ENCODE data around the gene NLK.
A peak's percentile ranks its signal among the peaks of the same experiment; 100 is the strongest.
"Not testable (repeated sequence)": the region's sequence is repeated elsewhere in the genome, so short reads cannot be mapped to it uniquely, and the experiment has no call there.

NLK gene

DNA sequence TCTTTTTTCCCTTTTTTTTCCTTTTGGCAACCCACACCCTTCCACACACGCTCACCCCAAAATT is at the start of gene NLK:
NLK (plus strand) TSS at position 21 of the 64 bp plus-strand sequence. CDS start 197 bp downstream, outside the sequence.
- DNase-seq, result no peak

DNA sequence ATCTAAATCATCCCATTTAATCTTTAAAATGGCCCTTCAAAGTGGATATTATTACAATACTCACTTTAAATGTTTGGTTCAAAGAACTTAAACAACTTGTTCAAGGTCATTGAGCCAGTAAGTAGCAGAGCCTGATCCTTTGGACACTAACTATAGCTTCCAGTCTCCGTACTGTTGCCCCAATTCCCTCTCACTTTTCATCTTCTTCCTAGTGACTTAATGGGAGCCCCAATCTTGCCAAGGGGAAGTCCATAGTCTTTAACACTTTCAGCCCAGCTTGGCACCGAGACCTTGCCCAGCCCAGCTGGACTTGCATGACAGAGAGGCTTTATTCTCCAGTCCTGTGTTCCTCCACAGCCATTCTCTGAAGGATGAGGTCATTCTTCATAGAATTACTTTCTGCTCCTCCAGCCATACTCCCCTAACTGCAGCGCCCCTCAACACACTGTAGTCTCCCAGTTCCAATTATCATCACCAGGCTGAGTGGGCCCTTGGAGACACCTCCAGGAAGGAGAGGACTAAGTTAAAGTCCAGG is 49.2 kb upstream of the NLK start:
- no peak for DNase-seq

DNA sequence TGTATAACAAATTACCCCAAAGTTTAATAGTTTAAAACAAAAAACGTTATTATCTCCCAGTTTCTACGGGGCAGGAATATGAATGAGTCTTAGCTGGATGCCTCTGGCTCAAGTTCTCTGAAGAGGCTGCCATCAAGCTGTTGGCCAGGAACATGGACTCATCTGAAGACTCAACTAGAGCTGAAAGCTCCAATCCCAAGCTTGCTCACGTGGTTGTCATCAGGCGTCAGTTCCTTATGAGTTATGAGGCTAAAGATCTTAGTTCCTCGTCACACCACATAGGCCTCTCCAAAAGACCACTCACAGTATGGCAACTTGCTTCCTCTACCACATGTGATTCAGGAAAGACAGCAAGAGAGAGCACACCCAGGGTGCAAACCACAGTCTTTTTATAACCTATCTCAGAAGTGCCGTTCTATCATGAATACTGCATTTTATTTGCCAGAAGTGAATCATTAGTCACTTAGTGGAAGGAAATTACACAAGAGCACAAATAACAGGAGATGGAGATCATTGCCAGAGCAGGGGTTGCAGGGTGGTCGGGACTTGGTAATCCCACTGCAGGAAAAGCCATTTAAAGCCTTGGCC is 48.7 kb upstream of the NLK start:
- no peak for DNase-seq

DNA sequence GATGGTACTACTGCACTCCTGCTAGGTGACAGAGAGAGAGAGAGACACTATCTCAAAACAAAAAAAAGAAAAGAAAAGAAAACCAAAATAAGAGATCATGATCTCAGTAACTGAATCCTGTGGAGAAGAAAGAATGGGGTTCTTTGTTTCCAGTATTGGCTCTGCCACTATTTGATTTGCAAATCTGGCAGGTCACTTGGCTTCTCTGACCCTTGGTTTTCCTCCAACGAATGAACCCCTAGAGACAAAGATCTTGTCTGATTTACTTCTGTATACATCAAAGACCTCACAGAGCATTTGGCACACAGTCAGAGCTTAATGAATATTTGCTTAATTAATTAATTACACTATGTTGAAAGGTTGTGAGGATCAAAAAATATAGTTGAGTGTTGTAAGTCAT is 47.9 kb upstream of the NLK start:
- no peak for DNase-seq

DNA sequence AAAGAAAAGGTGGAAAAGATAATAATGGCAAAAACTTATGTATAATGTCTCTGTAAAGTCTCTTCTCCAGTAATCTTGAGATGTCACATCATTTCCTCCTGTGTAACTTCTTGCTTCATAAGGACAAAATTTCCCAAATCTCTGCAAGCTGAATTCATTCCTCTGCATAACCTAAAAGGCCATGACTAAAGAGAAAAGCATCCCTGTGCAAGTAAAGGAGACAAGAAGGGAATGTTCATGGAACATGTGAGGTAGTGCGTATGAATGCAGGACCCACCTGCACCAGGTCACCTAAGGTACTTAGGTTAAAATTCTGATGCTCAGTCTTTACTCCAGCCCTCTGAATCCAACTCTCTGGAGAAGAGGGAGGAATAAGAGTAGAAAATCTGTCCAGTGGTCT is 46.9 kb upstream of the NLK start:
- no peak for DNase-seq

DNA sequence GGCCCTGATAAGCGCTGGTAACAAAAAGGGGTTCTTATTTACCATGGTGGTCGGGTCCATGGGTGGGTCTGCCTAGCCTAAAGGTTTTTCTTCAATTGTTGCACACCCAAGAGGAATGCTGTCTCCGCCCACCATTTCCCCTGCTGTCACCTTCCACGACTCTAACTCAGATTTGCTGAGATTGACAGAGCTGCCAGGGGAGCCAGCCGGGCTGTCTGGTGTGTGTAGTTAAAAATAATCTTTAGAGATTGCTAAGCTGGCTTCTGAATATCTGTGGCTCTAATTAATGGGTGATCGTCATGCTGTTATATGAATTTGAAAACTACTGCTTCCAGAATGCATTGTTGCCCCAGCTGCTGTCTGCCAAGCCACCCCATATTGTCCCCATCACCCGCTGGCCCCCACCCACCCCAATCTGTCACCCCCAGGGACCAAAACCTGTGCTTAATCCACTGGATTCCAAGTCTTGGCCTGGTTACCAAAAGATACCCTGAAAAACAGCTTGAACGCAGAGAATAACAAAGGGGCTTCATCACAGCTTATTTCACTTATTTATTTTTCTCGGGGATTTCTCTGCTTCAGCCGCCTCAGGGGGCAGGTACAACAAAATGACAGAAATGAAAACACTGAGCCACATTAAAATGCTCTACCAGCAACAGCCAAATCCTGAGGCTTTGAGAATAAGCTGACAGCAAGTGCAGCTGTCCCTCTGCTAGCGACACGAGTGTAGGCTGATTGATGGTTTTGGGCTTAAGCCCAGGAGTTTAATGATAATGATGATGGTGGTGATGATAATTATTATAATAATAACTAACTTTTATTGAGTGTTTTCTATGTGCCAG is 46.1 kb upstream of the NLK start:
- no peak for DNase-seq

DNA sequence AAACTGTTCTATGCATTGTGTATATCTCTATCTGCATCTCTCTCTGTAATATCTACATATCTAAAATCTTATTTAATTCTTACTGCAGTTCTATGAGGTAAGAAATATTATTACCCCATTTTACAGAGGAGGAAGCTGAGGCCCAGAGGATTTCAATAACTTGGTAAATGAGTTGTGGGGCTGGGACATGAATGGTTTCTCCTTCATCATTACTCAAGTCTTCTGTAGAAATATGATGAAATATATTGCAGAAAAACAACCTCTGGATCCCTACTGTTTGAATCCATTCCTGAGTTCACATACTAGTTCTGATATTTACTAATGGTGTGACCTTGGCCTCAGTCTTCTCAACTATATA is 45.5 kb upstream of the NLK start:
- DNase-seq, result no peak

DNA sequence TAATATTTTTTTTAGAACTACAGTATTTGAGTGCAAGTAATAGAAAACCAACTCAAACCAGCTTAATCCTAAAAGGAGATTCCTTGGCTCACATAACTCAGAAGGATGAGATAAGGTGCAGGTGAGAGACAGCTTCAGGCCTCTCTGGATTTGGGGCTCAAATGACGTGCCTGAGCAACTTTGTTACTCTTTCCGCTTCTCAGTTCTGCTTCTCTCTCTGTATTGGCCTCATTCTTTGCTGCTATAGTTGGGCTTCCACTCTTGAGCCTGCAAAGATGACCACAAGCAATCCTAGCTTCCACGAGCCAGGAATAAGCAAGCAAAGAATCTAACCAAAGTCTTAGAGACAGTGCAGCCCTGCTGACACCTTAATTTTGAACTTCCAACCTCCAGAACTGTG is 45.0 kb upstream of the NLK start:
- no peak for DNase-seq

DNA sequence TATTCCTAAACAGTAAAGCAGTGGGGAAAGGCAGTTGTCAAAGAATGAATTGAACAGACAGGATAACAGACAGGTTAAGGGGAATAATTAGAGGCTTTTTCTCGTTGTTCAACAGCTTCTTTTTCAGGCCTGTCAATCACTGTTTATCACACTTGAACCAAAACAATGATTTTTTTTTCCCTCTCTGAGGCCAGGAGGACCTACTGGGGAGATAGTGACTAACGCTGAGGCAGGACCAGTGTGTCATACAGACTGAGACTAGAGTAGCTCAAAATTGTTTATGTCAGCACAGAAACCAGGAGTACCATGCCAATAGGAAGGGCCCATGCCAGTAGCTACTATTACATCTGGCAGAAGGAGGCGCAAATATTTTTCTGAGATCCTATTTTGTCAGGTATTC is 41.3 kb upstream of the NLK start:
- no peak for DNase-seq

DNA sequence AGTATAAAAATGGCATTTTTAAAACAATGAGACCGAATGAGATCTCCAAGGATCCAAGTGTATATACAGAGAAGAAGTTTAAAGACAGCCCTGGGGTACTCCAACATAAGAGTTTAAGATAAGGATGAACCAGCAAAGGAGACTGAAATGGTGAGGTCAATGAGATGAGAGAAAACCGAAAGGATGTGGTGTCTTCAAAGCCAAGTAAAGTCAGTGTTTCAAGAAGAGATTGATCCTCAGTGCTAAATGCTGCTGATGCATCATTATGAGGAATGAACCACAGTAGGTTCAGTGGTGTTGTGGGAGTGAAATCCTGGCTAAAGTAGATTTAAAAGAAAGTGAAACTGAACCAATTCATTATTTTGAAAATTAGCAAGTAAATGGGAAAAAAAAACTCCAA is 38.1 kb upstream of the NLK start:
- DNase-seq, result peak in 3 of 6 experiments; percentile 8 to 40 (median 15)

DNA sequence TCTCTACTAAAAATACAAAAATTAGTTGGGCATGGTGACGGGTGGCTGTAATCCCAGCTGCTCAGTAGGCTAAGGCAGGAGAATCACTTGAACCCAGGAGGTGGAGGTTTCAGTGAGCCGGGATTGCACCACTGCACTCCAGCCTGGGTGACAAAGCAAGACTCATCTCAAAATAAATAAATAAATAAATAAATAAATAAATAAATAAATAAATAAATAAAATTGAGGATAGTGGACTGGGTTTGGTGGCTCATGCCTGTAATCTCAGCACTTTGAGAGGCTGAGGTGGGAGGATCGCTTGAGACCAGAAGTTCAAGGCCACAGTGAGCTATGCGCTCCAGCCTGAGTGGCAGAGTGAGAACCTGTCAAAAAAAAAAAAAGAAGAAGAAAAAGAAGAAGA is 34.6 kb upstream of the NLK start:
- DNase-seq, result not testable (repeated sequence)

DNA sequence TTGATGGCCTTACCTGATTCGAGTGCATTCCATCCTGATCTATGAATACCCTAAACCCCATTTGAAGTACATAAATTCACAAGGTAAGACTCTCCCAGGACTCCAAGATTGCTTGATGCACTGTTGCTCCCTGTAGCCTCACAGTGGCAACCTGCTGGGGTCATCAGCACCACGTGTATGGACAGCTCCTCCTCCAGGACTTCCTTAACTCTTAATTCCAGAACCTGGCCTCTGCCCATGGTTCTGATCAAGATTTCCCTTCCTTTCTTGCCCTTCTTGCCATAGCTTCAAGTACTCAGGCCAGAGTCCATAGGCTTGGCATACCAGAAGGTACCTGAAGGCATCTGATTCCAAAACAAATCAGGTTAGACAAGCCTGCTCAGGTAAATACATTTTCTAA is 34.0 kb upstream of the NLK start:
- no peak for DNase-seq

DNA sequence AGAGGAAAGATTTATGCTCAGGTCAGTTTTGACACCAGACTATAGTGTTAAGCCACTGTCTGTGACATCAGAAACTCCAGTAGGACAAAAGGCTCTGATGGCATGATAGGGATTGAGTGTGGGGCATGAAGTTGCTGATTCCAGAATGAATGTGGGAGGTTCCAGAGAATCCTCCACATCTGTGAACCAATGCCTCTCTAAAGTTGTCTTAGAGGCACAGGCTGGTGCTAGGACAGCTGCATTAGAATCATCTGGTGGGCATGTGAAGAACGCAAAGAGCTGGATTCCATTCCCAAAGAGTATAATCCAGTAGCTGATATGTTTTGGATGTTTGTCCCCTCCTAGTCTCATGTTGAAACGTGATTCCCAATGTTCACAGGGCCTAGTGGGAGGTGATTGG is 32.1 kb upstream of the NLK start:
- DNase-seq, result no peak

DNA sequence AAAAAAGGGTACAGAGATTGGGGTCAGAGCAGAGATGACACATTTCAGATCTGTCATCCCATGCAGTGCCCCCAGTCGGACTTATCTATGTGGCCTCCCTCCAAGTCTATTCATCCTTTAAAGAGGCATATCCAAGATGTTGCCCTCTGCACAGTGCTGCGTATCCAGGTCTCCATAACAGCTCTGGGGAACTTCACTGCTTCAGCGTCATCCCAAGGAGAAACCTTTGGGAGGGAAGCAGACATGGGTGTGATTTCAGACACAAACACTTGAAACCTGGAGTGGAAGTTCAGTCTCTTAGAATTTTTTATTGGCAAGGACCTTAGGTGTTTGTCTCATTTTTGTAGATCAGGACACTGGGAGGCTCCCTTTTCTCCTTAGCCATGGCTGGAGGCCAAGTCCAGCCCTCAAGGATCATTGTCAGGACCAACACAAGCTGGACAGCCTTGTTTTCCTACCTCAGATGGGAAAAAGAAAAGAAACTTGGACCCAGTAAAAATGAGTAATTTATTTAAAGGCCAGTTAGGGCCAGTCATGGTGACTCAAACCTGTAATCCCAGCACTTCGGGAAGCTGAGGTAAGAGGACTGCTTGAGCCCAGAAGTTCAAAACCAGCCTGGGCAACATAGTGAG is 23.9 kb upstream of the NLK start:
- DNase-seq, result no peak

DNA sequence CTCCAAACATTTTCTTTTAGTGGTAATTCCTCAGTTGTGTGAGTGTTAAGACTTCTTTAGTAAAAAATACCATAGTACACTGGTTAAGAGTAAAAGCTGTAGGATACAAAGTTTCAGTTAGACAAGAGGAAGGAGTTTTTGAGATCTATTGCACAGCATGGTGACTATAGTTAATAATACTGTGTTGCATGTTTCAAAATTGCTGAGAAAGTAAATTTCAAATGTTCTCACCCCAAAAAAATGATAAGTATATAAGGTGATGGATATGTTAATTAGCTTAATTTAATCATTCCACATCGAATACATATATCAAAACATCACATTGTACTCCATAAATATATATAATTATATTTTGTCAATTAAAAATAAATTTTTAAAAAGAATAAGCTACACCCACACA is 22.0 kb upstream of the NLK start:
- DNase-seq, result no peak

DNA sequence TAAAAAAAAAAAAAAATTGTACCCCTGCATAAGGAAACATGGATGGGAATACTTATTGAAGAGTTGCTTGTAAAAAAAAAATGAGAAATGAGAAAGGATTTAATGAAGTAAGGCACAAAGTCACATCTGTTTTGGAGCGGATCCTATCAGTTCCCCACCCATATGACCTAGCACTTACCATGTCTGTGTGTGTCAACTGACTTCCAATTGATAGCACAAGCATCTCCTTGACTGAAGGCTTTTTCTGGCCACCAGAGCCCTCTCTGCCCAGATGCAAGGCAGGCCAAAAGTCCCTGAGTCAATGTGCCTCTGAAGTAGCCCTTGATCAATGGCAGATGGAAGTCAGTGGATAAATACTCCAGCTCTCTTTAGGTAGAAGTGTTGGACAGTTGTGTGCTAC is 13.4 kb upstream of the NLK start:
- DNase-seq, result no peak

DNA sequence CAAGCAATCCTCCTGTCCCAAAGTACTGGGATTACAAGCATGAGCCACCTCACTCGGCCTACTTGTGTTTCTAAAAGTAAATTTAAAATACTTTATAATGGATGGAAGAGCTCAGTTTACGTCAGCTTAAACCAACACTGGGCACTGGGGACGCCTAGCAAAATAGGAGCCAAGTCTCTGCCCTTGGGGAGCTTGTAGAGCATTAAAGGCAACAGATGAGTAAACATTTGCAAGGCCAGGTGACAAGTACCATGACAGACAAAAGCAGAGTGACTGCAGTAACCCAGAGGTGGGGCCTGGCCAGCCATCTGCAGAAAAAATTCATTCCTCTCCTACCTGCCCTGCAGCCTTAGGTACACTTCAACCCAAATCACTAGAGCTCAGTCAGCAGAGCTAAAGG is 12.1 kb upstream of the NLK start:
- DNase-seq, result no peak

DNA sequence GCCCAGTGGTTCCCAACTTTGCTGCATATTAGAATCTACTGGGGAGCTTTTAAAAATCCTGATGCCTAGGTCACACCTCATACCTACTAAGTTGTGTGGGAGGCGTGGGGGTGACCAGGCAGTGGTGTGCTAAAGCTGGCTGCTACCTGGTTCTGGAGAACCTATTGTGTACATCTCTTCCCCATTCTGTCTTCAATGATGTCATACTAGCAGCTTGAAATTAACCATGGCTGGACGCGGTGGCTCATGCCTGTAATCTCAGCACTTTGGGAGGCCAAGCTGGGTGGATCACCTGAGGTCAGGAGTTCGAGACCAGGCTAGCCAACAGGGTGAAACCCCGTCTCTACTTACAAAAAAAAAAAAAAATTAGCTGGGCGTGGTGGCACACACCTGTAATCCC is 11.3 kb upstream of the NLK start:
- DNase-seq, result no peak

DNA sequence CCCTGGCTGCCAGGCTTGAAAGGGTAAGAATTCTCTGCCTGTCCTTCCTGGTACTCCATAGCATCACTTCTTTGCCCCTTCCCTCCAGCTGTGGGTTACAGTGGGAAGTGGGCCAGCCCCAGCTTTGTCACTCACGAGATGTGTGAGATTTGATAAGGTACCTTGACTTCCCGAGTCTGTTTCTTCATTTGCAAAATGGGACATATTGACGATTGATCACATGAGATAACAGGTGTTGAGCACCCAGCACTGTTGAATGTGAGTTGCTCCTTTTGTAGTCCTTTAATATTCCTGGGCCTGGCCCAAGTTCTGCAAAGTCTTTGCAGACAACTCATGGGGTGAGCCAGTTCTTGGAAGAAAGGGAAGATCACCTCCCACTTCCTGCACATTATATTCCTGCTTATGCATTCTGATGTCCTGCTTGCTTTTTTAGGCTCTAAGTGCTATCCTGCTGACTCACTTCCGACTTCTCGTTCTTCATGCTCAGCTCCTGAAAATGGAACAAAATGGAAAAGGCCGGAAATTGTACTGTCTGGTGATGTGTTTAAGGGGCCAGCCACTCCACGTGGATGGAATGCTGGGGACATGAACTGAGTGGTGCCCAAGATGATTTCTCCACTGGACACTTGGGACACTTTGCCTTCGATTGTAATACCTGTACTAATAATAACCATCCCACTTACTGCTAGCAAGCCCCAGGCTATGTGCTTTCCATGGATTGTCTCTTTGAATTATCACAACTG is 8.3 kb upstream of the NLK start:
- no peak for DNase-seq

DNA sequence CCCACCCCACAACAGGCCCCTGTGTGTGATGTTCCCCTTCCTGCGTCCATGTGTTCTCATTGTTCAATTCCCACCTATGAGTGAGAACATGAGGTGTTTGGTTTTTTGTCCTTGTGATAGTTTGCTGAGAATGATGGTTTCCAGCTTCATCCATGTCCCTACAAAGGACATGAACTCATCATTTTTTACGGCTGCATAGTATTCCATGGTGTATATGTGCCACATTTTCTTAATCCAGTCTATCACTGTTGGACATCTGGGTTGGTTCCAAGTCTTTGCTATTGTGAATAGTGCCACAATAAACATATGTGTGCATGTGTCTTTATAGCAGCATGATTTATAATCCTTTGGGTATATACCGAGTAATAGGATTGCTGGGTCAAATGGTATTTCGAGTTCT is 7.0 kb upstream of the NLK start:
- not testable (repeated sequence) for DNase-seq

DNA sequence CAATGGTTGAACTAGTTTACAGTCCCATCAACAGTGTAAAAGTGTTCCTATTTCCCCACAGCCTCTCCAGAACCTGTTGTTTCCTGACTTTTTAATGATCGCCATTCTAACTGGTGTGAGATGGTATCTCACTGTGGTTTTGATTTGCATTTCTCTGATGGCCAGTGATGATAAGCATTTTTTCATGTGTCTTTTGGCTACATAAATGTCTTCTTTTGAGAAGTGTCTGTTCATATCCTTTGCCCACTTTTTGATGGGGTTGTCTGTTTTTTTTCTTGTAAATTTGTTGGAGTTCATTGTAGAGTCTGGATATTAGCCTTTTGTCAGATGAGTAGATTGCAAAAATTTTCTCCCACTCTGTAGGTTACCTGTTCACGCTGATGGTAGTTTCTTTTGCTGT is 6.6 kb upstream of the NLK start:
- not testable (repeated sequence) for DNase-seq

DNA sequence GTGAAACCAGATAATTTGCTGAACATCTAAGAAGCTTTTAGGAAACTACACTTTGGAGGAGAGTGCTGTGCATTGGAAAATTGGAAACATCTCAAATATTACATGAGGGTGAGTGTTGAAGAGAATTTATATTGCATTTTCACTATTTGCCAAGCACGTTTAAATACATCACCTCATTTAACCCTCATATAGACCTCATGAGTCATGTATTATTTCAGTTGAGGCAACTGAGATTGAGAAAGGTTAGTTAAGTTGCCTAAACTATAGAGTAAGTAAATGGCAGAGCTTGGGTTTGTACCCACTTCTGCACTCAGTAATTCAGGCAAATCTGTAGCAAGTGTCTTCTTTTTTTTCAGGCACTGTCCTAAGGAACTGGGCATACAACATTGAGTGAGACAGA is 3.7 kb upstream of the NLK start:
- DNase-seq, result no peak

DNA sequence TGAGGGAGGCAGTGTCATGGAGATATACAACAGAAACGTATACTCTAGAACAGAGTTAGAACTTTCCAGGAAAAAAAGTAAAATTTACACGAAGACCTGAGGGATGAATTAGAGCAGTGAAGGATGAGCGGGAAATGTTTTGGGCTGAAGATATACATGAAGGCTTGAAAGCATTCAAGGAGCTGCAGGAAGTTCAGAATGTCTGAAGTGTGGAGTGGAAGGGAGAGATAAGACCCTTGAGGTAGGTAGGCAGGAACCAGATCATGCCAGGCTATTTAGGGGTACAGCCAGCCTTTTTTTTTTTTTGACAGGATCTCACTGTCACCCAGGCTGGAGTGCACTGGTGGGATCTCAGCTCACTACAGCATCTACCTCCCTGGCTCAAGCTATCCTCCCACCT is 3.2 kb upstream of the NLK start:
- DNase-seq, result no peak

DNA sequence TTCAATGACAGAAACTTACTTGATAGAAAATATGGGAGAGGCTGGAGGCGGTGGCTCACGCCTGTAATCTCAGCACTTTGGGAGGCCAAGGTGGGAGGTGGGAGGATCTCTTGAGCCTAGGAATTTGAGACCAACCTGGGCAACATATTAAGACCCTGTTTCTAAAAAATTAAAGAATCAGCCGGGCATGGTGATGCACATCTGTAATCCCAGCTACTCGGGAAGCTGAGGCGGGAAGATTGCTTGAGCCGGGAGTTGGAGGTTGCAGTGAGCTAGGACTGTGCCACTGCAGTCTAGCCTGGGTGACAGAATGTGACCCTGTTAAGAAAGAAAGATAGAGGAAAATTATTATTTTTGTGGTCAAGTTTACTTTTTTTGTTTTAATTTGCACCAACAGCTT is 2.1 kb upstream of the NLK start:
- no peak for DNase-seq
